NCI-H1930 (cell line): ENCODE measurements around the gene ZNF853.

ENCODE experiments used
- DNase-seq, 2 experiments: peaks; one replicate each; lab custom pipeline; 2025; lab: John Stamatoyannopoulos, UW

The ZNF853 gene

GRCh38 chr7:6636741-6637543 is 21.5 kb downstream of the ZNF853 start, which contains the start of gene ZNF316:
TSS of gene ZNF316 (plus strand) at chr7:6637318. CDS start at chr7:6642410, 5,092 bp downstream.
- DNase-seq, result no peak

GRCh38 chr7:6637544-6638229 is 22.3 kb downstream of the ZNF853 start:
- DNase-seq, result peak; percentile 41 to 67

- DNase-seq, result no peak
Observed at GRCh38 chr7:6639032-6639431, 23.6 kb downstream of the ZNF853 start.

DNA sequence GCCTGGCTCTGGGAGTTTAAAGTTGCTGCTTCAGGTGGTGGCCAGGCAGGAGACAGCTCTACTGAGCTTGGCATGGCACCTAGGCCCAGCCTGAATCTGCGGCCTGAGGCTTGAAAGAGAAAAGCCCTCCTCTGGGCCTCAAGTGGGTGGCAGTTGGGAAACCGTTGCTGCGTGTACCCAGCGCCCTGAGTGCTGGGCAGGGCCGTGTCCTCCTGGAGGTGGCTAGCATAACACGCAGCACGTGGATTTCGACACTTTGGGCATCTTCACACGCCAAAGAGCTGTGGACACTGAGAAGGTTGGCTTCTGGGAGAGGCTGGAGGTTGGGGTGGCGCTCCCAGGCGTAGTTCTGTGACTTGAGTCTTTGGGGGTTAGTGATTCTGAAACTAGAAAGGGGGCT is 24.2 kb downstream of the ZNF853 start:
- DNase-seq, result no peak

GRCh38 chr7:6640246-6640721 is 24.9 kb downstream of the ZNF853 start:
- no peak for DNase-seq

DNA sequence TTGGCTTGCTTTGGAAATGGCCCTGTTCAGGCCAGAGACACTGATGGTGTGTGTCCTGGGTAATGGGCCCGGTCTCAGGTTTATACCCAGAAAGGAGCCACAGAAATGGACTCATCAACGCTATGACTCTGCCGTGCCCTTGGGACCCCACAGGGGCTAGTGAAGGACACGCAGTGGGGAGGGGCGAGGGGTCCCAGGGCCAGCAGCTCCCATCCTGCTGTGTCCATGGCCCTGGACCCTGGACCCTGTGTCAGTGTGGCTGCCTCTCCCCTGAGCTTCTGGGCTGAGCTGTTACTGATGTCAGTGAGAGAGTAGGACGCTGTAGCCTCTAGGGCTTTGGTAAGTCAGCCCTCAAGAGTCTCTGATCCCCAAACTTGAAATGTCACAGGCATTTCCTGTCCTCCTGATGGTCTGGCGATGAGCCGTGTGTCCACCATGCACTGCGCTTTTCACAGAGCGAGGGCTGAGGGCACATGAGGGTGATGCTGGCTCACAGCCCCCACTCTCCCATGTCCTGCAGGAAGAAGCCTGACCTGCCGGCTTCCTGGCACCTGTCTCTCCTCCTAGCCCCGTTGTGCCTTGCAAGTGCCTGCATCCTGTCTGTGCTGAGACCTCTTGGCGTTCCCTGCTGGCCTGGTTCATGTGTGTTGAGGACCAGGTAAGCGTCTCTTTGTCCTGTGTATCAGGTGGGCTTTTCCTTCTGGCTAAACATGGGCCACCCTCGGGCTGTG is 26.1 kb downstream of the ZNF853 start:
- no peak for DNase-seq

DNA sequence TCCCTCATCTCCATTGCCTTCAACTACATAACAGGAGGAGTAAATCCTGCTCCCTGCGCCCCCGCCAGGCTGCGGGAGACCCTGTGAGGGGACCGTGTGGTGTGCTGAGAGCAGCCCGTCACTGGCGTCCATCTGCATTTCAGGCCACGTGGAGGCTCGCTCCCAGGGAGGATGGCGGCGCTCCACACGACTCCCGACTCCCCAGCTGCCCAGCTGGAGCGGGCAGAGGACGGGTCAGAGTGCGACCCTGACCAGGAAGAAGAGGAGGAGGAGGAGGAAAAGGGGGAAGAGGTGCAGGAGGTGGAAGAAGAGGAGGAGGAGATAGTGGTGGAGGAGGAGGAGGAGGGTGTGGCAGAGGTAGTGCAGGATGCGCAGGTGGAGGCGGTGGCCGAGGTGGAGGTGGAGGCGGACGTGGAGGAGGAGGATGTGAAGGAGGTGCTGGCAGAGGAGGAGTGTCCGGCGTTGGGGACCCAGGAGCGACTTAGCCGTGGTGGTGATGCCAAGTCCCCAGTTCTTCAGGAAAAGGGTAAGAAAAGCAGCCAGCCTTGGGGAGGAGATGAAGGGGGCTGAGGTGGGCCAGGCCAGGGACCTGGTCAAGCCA is 26.9 kb downstream of the ZNF853 start:
- no peak for DNase-seq

DNA sequence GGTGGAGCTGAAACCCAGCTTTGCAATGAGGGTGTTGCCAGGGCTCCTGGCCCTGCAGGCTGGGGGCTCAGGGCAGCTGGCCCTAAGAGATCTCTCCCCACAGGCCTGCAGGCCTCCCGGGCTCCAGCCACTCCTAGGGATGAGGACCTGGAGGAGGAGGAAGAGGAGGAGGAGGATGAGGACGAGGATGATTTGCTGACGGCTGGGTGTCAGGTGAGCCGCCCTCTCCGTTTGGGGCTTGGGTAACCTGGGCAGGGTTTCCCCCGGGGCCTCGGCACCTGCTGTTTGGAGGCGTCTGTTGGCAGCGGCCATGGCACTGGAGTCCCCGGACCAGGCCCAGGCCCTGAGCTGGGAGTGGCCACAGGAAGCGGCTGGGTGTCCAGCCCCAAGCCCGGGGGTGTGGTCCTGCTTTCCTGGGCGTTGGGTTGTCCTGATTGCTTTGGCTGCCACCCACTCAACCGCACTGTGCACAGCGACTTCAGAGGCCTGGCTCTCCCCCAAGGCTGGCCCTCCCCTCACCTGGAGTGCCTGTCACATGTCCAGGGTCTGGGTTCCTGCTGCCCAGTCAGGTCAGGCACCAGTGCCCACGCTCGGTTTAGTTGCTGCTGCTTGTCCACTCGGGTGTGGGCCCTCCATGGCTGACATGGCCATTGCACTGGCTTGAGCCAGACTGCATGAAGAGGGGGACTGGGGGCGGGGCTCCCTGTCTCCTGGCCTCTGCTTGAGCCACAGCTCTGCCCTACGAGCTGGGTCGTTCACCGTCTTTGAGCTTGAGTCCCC is 27.6 kb downstream of the ZNF853 start:
- DNase-seq, result no peak

DNA sequence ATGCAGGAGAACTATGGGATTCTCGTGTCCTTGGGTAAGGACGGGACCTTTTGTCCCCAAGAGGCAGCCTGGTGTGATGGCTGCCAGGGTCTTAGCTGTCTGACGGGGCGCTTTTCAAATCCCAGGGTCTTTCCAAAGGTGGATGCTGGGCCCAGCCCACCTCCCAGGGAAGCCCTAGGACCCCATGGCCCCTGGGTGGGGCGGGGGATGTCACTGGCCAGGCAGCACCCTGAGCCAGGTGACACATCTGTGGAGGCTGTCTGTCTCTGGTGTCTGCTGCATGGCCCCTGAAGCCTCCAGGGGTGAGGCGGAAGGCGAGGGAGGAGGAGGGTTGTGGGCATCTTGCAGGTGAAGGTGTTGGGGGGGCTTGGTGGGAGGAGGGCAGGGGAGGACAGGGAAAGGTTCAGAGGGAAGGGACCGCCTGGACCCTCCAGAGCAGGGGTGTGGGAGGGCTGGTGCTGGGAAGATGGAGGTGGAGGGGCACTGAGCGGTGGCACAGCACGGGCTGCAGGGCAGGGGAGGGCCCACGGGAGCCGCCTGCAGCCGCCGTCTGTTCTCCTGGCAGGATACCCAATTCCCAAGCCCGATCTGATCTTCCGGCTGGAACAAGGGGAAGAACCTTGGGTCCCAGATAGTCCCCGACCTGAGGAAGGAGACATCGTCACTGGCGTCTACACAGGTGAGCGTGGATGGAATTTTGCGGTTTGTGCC is 28.7 kb downstream of the ZNF853 start:
- DNase-seq, result no peak

DNA sequence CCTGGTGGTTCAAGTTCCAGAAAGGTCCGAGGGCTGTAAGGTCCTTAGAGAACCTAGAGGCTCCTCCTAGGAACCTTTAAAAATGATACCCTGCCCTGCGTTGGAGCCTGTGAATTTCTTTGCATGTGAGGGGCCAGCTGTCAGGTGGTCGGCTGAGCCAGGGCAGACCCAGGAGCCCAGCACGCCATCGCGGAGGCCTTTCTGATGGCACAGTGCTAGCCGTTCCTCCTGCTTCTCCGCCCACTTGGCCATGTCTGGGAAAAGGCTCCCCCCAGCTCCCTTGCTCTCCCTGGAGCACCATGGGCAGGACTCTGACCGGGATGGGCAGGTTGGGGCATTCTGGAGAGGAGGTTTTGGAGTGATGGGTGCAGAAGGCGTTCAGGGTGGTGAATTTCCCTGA is 29.3 kb downstream of the ZNF853 start:
- DNase-seq, result no peak

DNA sequence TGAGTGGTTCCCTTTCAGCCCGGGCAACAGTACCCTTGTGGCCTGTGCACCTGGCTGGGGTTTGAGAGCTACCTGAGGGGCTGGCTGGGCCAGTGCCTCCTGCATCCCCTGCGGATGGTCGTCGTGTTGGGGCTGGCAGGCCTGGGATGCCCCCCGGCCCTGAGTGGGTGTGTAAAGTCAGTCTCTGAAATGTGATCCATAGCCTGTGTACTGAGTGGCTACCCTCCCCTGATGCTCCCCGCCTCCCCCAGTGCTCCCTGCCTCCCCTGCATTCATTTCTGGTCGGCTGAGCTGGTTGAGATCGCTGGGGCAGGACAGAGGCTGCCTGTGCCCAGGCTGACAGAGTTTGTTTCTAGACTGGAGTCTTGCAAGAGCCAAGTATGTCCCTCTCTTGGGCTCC is 31.1 kb downstream of the ZNF853 start:
- DNase-seq, result no peak

DNA sequence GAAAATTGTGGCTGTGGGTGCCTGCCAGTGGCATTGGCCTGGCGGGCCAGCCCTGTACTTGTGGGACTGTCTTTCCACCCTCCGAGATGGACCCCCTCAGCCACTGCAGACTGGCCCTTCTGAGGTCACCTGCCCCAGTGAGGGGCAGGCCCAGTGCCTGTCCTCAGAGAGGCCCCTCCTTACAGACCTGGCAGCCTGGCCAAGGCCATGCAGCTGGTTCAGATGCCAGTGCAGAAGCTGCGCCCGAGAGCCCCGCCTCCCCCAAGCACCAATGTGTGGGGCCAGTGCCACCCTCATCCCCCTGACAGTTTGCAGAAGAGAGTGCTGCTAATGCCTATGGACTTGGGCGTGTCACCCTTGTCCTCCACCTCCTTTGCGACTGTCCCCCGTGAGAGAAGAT is 31.7 kb downstream of the ZNF853 start:
- DNase-seq, result no peak

DNA sequence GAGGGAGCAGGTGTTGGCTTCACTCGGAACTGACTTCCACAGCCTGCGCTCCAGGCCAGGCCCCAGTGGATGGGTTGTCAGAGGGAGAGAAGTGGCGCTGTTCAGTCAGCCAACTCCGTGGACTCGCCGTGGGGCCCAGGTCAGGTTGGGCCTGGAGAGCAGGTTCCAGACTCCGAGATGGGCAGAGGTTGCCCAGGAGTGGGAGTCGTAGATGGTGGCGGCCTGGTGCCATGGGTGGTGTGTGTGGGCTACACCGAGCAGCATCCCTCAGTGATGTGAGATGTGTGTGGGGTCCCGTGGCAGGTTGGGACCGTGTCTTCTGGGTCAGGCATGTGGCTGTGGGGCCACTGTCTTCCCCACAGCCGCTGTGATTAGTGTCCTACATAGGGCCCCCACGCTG is 32.1 kb downstream of the ZNF853 start:
- no peak for DNase-seq

GRCh38 chr7:6648066-6648814 is 32.8 kb downstream of the ZNF853 start:
- DNase-seq, result no peak

- DNase-seq, result no peak
Observed at GRCh38 chr7:6648815-6649104, 33.4 kb downstream of the ZNF853 start.

DNA sequence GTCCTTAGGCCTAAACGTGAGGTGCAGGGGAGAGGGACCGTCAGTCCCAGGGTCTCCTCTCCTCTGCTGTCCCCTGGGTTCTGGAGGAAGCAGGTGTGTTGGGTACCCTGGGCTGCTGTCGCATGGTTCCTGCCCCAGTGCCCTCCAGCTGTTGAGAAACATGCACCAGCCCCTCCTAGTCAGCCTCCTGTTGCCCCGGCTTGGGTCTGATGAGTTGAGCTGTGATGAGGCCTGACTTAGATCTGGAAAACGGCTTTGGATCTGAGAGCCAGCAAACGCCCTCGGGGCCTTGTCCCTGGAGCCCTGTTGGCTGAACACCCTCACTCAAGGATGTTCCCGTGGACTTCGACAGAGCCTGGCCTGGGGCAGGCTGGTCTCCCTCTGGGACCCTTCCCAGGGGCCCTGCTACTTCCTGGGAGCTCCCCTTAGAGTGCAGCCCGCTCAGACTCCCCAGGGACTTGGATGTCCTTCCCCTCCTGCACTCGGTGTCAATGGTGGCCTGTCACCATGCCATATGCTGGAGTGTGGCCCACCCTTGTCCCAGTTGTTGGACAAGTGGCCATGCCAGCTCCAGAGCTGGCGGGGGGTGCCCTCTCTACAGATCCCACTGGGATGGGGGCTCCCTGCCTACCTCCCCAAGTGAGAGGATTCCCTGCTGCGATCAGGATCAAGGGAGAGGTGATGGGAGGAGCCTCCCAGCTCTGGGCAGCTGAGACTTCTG is 34.0 kb downstream of the ZNF853 start:
- DNase-seq, result no peak

DNA sequence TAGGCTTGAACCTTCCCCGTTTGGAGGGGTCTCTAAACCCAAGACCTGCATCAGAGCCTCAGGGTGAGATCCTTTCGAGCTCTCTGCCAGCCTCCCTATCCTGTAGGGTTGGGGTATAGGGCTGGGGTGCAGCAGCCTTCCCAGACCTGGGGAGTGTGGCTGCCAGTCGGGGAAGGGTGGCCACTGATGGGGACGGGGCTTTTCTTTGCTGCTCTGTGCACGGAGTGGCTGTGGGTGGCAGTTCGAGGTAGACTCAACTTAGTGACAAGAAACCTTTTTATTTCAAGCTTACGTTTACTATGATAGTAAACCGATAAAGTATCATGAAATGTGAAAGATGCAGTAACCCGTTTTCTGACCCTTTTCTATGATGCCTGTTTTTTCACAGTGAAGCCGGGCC is 34.7 kb downstream of the ZNF853 start:
- no peak for DNase-seq

DNA sequence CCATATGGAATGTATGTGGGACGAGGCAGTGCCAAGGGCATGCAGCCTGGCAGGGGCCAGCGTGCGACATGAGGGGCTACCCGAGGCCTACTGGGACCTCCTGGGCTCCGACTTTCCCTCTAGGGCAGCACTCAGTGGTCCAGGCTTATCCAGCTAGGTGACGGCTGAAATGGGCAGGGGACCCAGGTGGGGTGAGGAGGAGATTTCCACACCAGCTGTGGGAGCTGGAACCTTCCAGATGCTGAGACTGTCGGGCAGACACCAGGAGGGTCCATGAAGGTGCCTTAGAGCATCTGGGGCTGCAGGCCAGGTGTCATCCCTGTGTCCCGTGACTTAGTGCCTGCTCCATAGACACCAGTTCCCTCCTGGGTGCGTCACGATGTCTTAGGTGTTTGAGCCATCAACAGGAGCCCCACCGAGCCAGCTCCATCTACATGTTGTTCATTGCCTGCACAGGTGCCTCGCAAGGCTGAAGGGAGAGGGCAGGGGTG is 35.2 kb downstream of the ZNF853 start:
- DNase-seq, result no peak

- no peak for DNase-seq
Observed at GRCh38 chr7:6651851-6652445, 36.5 kb downstream of the ZNF853 start.
